DOHH2 (cell line): ENCODE results near the gene WWOX.

Source experiments
- H3F3A ChIP-seq: fragments of 200-600 bp; sonication (generic), shearing (Covaris generic); 2 replicates; pipeline ENCODE4 v1.6.0; 2016; ENCODE audit warnings: antibody characterized with exemption, mild to moderate bottlenecking; ENCODE audit not compliant: control insufficient read depth, insufficient read depth
- H3K27ac ChIP-seq: fragments of 200-600 bp; sonication (generic); 2 replicates; pipeline ENCODE4 v1.5.1; 2014; ENCODE audit warnings: low read depth, mild to moderate bottlenecking, low read length, moderate library complexity
- H3K27me3 ChIP-seq: fragments of 200-600 bp; sonication (generic); 2 replicates; pipeline ENCODE4 v1.6.1; 2014; ENCODE audit warnings: mild to moderate bottlenecking, low read length, mixed read lengths; ENCODE audit not compliant: control insufficient read depth
- H3K36me3 ChIP-seq: fragments of 200-600 bp; sonication (generic); 2 replicates; pipeline ENCODE4 v1.6.1; 2014; ENCODE audit warnings: mild to moderate bottlenecking, low read length, moderate library complexity, mixed read lengths; ENCODE audit not compliant: control insufficient read depth
- H3K4me1 ChIP-seq: fragments of 200-600 bp; sonication (generic); 2 replicates; pipeline ENCODE4 v1.6.1; 2014; ENCODE audit warnings: mild to moderate bottlenecking, low read length, mixed read lengths; ENCODE audit not compliant: control insufficient read depth
- H3K4me2 ChIP-seq: fragments of 200-600 bp; sonication (generic); 2 replicates; pipeline ENCODE4 v1.6.0; 2014; ENCODE audit warnings: mild to moderate bottlenecking, low read length, moderate library complexity
- H3K4me3 ChIP-seq: fragments of 200-600 bp; sonication (generic); 2 replicates; pipeline ENCODE4 v1.5.1; 2014; ENCODE audit warnings: mild to moderate bottlenecking, low read length, mixed read lengths
- H3K79me2 ChIP-seq: fragments of 200-600 bp; sonication (generic); 2 replicates; pipeline ENCODE4 v1.6.1; 2014; ENCODE audit warnings: mild to moderate bottlenecking, low read length, mixed read lengths; ENCODE audit not compliant: control insufficient read depth
- H3K9me2 ChIP-seq: fragments of 200-600 bp; sonication (generic); replicated peaks from 2 replicates; pipeline ENCODE4 v1.6.1; 2014; ENCODE audit warnings: mild to moderate bottlenecking, low read length, mixed read lengths; ENCODE audit not compliant: control insufficient read depth
- H3K9me3 ChIP-seq: fragments of 200-600 bp; sonication (generic); 2 replicates; pipeline ENCODE4 v1.6.1; 2014; ENCODE audit warnings: antibody characterized with exemption, low read length, mixed read lengths; ENCODE audit not compliant: control insufficient read depth, insufficient read depth
- H4K20me1 ChIP-seq: fragments of 200-600 bp; sonication (generic); 2 replicates; pipeline ENCODE4 v1.6.0; 2014; ENCODE audit warnings: low read depth, mild to moderate bottlenecking, antibody characterized with exemption, low read length, moderate library complexity; ENCODE audit not compliant: control insufficient read depth, insufficient read depth
- CTCF ChIP-seq: fragments of 200-600 bp; sonication (generic); IDR thresholded peaks from one replicate; pipeline ENCODE4 v1.5.1; 2014; ENCODE audit warnings: antibody characterized with exemption, mild to moderate bottlenecking, low read depth, low read length; ENCODE audit not compliant: poor library complexity, severe bottlenecking
- EZH2phosphoT487 ChIP-seq: fragments of 200-600 bp; sonication (generic); IDR thresholded peaks from 2 replicates; pipeline ENCODE4 v1.6.1; 2017; ENCODE audit warnings: borderline replicate concordance, mild to moderate bottlenecking, antibody characterized with exemption, low read length, moderate library complexity, mixed read lengths

The WWOX gene

GRCh38 chr16:78816499-78817195, 717.2 kb downstream of the WWOX start:
- Histone ChIP-seq H3F3A (no peaks in the 10 kb centered on the region), H3K4me2 (no peak overlapping the region), H3K79me2 (no peaks in the 10 kb centered on the region)

GRCh38 chr16:78817200-78817739, 717.8 kb downstream of the WWOX start:
- H3K4me1 ChIP-seq = no peaks in the 10 kb centered on the region
- no peak overlapping the region for H3K27ac ChIP-seq
- no peaks in the 10 kb centered on the region for H3K36me3 ChIP-seq
- no peaks in the 10 kb centered on the region for H3F3A ChIP-seq
- H3K27me3 ChIP-seq = no peaks in the 10 kb centered on the region
- no peak overlapping the region for H3K4me3 ChIP-seq
- H3K9me3 ChIP-seq = no peaks in the 10 kb centered on the region
- TF ChIP-seq EZH2phosphoT487 (no peak), CTCF (no peak)
- H3K4me2 ChIP-seq = no peak overlapping the region
- H4K20me1 ChIP-seq = no peaks in the 10 kb centered on the region
- H3K79me2 ChIP-seq = no peaks in the 10 kb centered on the region
- H3K9me2 ChIP-seq = no peaks in the 10 kb centered on the region

More at GRCh38 chr16:78816499-78817195, 717.2 kb downstream of the WWOX start:
- no peaks in the 10 kb centered on the region for H3K4me1 ChIP-seq
- H3K36me3 ChIP-seq = no peaks in the 10 kb centered on the region
- H3K27me3 ChIP-seq = no peaks in the 10 kb centered on the region
- H4K20me1 ChIP-seq = no peaks in the 10 kb centered on the region
- TF ChIP-seq CTCF (no peak), EZH2phosphoT487 (no peak)
- H3K9me3 ChIP-seq = no peaks in the 10 kb centered on the region
- H3K9me2 ChIP-seq = no peaks in the 10 kb centered on the region
- H3K27ac ChIP-seq = no peak overlapping the region
- H3K4me3 ChIP-seq = no peak overlapping the region

GRCh38 chr16:78821335-78821734, 721.9 kb downstream of the WWOX start:
- no peaks in the 10 kb centered on the region for H3K4me1 ChIP-seq
- H3K4me2 ChIP-seq = no peak overlapping the region
- no peaks in the 10 kb centered on the region for H3K79me2 ChIP-seq
- no peak overlapping the region for H3K27ac ChIP-seq
- H3K4me3 ChIP-seq = no peak overlapping the region
- H3F3A ChIP-seq = no peaks in the 10 kb centered on the region
- H3K9me2 ChIP-seq = no peaks in the 10 kb centered on the region
- no peaks in the 10 kb centered on the region for H4K20me1 ChIP-seq
- H3K27me3 ChIP-seq = no peaks in the 10 kb centered on the region
- no peak for TF ChIP-seq EZH2phosphoT487
- no peak for TF ChIP-seq CTCF
- no peaks in the 10 kb centered on the region for H3K36me3 ChIP-seq
- no peaks in the 10 kb centered on the region for H3K9me3 ChIP-seq
